H1 (cell line): ENCODE results near the gene MUSTN1. TPM values are rescaled to one million over a fixed set of nuclear protein-coding genes. Genes with fewer than 3 reads are reported as not detected.

Experiments used
- CTCF ChIA-PET: fragments of 300-600 bp; sonication (Branson Sonifier 250); formaldehyde crosslinking; loops from one replicate; lab custom pipeline; 2021; ENCODE audit not compliant: partially characterized antibody; lab: Charles Lee
- POLR2A ChIA-PET: fragments of 300-600 bp; sonication (Branson Sonifier 250); formaldehyde crosslinking; loops from one replicate; lab custom pipeline; 2021; ENCODE audit warnings: inconsistent platforms; ENCODE audit not compliant: partially characterized antibody; lab: Charles Lee
- DNase-seq, 2 experiments: peaks; one replicate each; pipeline versions ENCODE4 v3.0.0 to v3.0.0-alpha.2; 2010 to 2022; ENCODE audit warnings: low spot score in 2 of 2, low read depth in 1 of 2, mixed read lengths in 1 of 2
- FAIRE-seq: peaks from 2 replicates; lab custom pipeline; 2011; peaks lifted over from hg19 to GRCh38; lab: Jason Lieb, UNC
- H2AFZ ChIP-seq: 2 replicates; pipeline ENCODE4 v1.8.1; 2012; ENCODE audit warnings: low read length, inconsistent platforms
- H2AK5ac ChIP-seq: 2 replicates; pipeline ENCODE4 v1.6.1; 2013; ENCODE audit warnings: low read depth, low read length
- H2BK120ac ChIP-seq: replicated peaks from 2 replicates; pipeline ENCODE3; 2013; ENCODE audit warnings: low read depth, low read length, inconsistent platforms
- H2BK12ac ChIP-seq: 2 replicates; pipeline ENCODE4 v1.6.1; 2013; ENCODE audit warnings: low read depth, low read length
- H2BK15ac ChIP-seq: 2 replicates; pipeline ENCODE4 v1.6.1; 2013; ENCODE audit warnings: low read length
- H2BK20ac ChIP-seq: 2 replicates; pipeline ENCODE4 v1.6.1; 2013; ENCODE audit warnings: low read length
- H2BK5ac ChIP-seq: 2 replicates; pipeline ENCODE4 v1.6.1; 2013; ENCODE audit warnings: low read depth, low read length
- H3K14ac ChIP-seq: 2 replicates; pipeline ENCODE4 v1.6.1; 2013; ENCODE audit warnings: inconsistent platforms; ENCODE audit not compliant: insufficient read length
- H3K18ac ChIP-seq: 2 replicates; pipeline ENCODE4 v1.6.1; 2013; ENCODE audit warnings: low read length; ENCODE audit errors: extremely low read depth
- H3K23ac ChIP-seq: 2 replicates; pipeline ENCODE4 v1.6.1; 2013; ENCODE audit warnings: inconsistent platforms; ENCODE audit not compliant: insufficient read length
- H3K23me2 ChIP-seq: 2 replicates; pipeline ENCODE4 v1.6.1; 2013; ENCODE audit warnings: low read depth, low read length
- H3K27ac ChIP-seq: 2 replicates; pipeline ENCODE4 v1.6.1; 2011; ENCODE audit warnings: low read depth, low read length, inconsistent platforms
- H3K27me3 ChIP-seq, 4 experiments: replicated peaks in 1 of 4; 1 replicate in 1 of 4; 2 replicates in 3 of 4; pipeline versions ENCODE4 v1.6.1 to v1.8.1; 2011 to 2013; ENCODE audit warnings: low read length in 3 of 4, mild to moderate bottlenecking in 3 of 4, inconsistent platforms in 2 of 4, mixed read lengths in 2 of 4, moderate library complexity in 1 of 4; ENCODE audit not compliant: control insufficient read depth in 3 of 4, insufficient read depth in 3 of 4; ENCODE audit errors: extremely low read depth in 1 of 4
- H3K36me3 ChIP-seq, 4 experiments: 2 replicates each; pipeline versions ENCODE4 v1.6.1 to v1.8.1; 2011 to 2013; ENCODE audit warnings: mild to moderate bottlenecking in 4 of 4, low read length in 3 of 4, moderate library complexity in 2 of 4, control low read depth in 1 of 4, inconsistent platforms in 1 of 4; ENCODE audit not compliant: insufficient read depth in 4 of 4, control insufficient read depth in 2 of 4
- H3K4ac ChIP-seq: replicated peaks from 2 replicates; pipeline ENCODE3; 2013; ENCODE audit warnings: low read length, low read depth, mixed read lengths, inconsistent platforms; ENCODE audit not compliant: insufficient read length
- H3K4me1 ChIP-seq, 4 experiments: replicated peaks in 1 of 4; 1 replicate in 1 of 4; 2 replicates in 3 of 4; pipeline versions ENCODE4 v1.6.1 to v1.8.1; 2011 to 2013; ENCODE audit warnings: low read length in 3 of 4, inconsistent platforms in 2 of 4, mixed read lengths in 1 of 4; ENCODE audit not compliant: insufficient read depth in 4 of 4, control insufficient read depth in 3 of 4
- H3K4me2 ChIP-seq, 2 experiments: 2 replicates each; pipeline versions ENCODE4 v1.6.1 to v1.8.1; 2011 to 2013; ENCODE audit warnings: low read depth in 2 of 2, low read length in 2 of 2, control low read depth in 1 of 2, inconsistent platforms in 1 of 2, mild to moderate bottlenecking in 1 of 2; ENCODE audit not compliant: insufficient read depth in 1 of 2
- H3K4me3 ChIP-seq, 4 experiments: fragments of 200-600, 300-600 bp in 1 of 4; sonication (generic), shearing (Covaris generic), sonication (Bioruptor Twin) in 1 of 4; 2 replicates each; pipeline versions ENCODE4 v1.5.1 to v1.8.1; 2011 to 2016; ENCODE audit warnings: low read length in 4 of 4, low read depth in 3 of 4, control low read depth in 2 of 4, inconsistent platforms in 2 of 4, mild to moderate bottlenecking in 2 of 4, mixed read lengths in 1 of 4, moderate library complexity in 1 of 4; ENCODE audit not compliant: insufficient read depth in 2 of 4; ENCODE audit errors: extremely low read depth in 1 of 4
- H3K56ac ChIP-seq: replicated peaks from 2 replicates; pipeline ENCODE3; 2013; ENCODE audit warnings: low read depth, mild to moderate bottlenecking, mixed read lengths, low read length, inconsistent platforms; ENCODE audit not compliant: insufficient read length
- H3K79me1 ChIP-seq: 2 replicates; pipeline ENCODE4 v1.6.1; 2013; ENCODE audit warnings: low read depth, low read length, control low read depth
- H3K79me2 ChIP-seq, 2 experiments: 2 replicates each; pipeline versions ENCODE4 v1.6.1 to v1.8.1; 2012 to 2013; ENCODE audit warnings: low read length in 2 of 2, mild to moderate bottlenecking in 2 of 2, inconsistent platforms in 1 of 2; ENCODE audit not compliant: insufficient read depth in 2 of 2, control insufficient read depth in 1 of 2
- H3K9ac ChIP-seq, 4 experiments: replicated peaks in 1 of 4; 1 replicate in 1 of 4; 2 replicates in 3 of 4; pipeline versions ENCODE4 v1.6.1 to v1.8.1; 2011 to 2013; ENCODE audit warnings: low read depth in 3 of 4, low read length in 3 of 4, control low read depth in 2 of 4, mild to moderate bottlenecking in 2 of 4, moderate library complexity in 2 of 4, inconsistent platforms in 1 of 4; ENCODE audit errors: extremely low read depth in 1 of 4
- H3K9me3 ChIP-seq, 2 experiments: 2 replicates each; pipeline versions ENCODE4 v1.6.1 to v1.8.1; 2012 to 2013; ENCODE audit warnings: mild to moderate bottlenecking in 2 of 2, moderate library complexity in 2 of 2, control low read depth in 1 of 2, inconsistent platforms in 1 of 2, low read depth in 1 of 2, low read length in 1 of 2, mixed read lengths in 1 of 2; ENCODE audit not compliant: insufficient read depth in 2 of 2
- H4K20me1 ChIP-seq, 2 experiments: replicated peaks in 1 of 2; 2 replicates each; pipeline versions ENCODE3 to v1.8.1; 2011 to 2013; ENCODE audit warnings: inconsistent platforms in 2 of 2, low read length in 2 of 2, mild to moderate bottlenecking in 1 of 2; ENCODE audit not compliant: insufficient read depth in 2 of 2, control insufficient read depth in 1 of 2
- H4K5ac ChIP-seq: 2 replicates; pipeline ENCODE4 v1.6.1; 2013; ENCODE audit warnings: low read length, low read depth, mixed read lengths, inconsistent platforms; ENCODE audit not compliant: insufficient read length
- H4K8ac ChIP-seq: 2 replicates; pipeline ENCODE4 v1.8.0; 2013; ENCODE audit warnings: mild to moderate bottlenecking, moderate library complexity, low read length, inconsistent platforms; ENCODE audit not compliant: insufficient read depth; ENCODE audit errors: extremely low read depth
- H4K91ac ChIP-seq: replicated peaks from 2 replicates; pipeline ENCODE3; 2013; ENCODE audit warnings: low read length, mixed read lengths, inconsistent platforms; ENCODE audit not compliant: insufficient read length
- ASH2L ChIP-seq: fragments of 200-600, 300-600 bp; sonication (generic); IDR thresholded peaks from one replicate; pipeline ENCODE4 v1.7.1; 2017; ENCODE audit warnings: low read length
- CBX8 ChIP-seq: fragments of 300-800, 300-1000 bp; sonication (generic); IDR thresholded peaks from 2 replicates; pipeline ENCODE4 v1.7.1; 2016; ENCODE audit warnings: low read depth, low read length, borderline replicate concordance
- HDAC6 ChIP-seq: IDR thresholded peaks from one replicate; pipeline ENCODE4 v1.7.1; 2012; ENCODE audit warnings: low read depth, mild to moderate bottlenecking, inconsistent platforms, low read length, moderate library complexity
- JUND ChIP-seq: IDR thresholded peaks from 2 replicates; pipeline ENCODE4 v1.6.1; 2011; ENCODE audit warnings: mild to moderate bottlenecking, improper control_type of control experiment, low read length
- KDM1A ChIP-seq: fragments of 200-600, 300-600 bp; sonication (generic); IDR thresholded peaks from 2 replicates; pipeline ENCODE4 v1.7.1; 2016; ENCODE audit warnings: mild to moderate bottlenecking, low read length, borderline replicate concordance
- RNF2 ChIP-seq: fragments of 200-900, 300-1000 bp; sonication (generic); IDR thresholded peaks from 2 replicates; pipeline ENCODE4 v1.7.1; 2016; ENCODE audit warnings: borderline replicate concordance, low read depth, mild to moderate bottlenecking, antibody characterized with exemption, low read length; ENCODE audit not compliant: poor library complexity, severe bottlenecking; ENCODE audit errors: missing control alignments
- SAP30 ChIP-seq: fragments of 300-600 bp; sonication (generic); IDR thresholded peaks from 2 replicates; pipeline ENCODE4 v1.7.1; 2012; ENCODE audit warnings: low read length, moderate library complexity, mild to moderate bottlenecking, inconsistent platforms; ENCODE audit not compliant: insufficient read depth, insufficient replicate concordance
- SIX5 ChIP-seq: IDR thresholded peaks from 2 replicates; pipeline ENCODE4 v1.6.1; 2011; ENCODE audit warnings: mild to moderate bottlenecking, low read depth, low read length
- SP4 ChIP-seq: IDR thresholded peaks from 2 replicates; pipeline ENCODE4 v1.6.1; 2012; ENCODE audit warnings: low read length, inconsistent platforms
- TEAD4 ChIP-seq: IDR thresholded peaks from 2 replicates; pipeline ENCODE4 v1.6.1; 2012; ENCODE audit warnings: low read depth, low read length, inconsistent platforms, mixed read lengths
- ZNF274 ChIP-seq: IDR thresholded peaks from 2 replicates; pipeline ENCODE4 v1.7.0; 2012; ENCODE audit warnings: low read length, borderline replicate concordance; ENCODE audit errors: extremely low read depth
- WGBS, 2 experiments: shearing (Covaris generic) in 1 of 2; methylation state at CpG; one replicate each; pipeline versions ENCODE4 v1.1.6 to v1.1.7; 2013 to 2015; ENCODE audit warnings: low lambda C conversion rate in 2 of 2, mixed read lengths in 2 of 2, inconsistent platforms in 1 of 2, low coverage in 1 of 2, missing lambda C conversion rate in 1 of 2; ENCODE audit not compliant: insufficient replicate concordance in 2 of 2, insufficient coverage in 1 of 2, insufficient read length in 1 of 2; ENCODE audit errors: extremely low coverage in 1 of 2, missing lambda C conversion rate in 1 of 2; 5-methylcytosine and 5-hydroxymethylcytosine counted together
- polyA plus RNA-seq, 7 experiments: library from polyadenylated mRNA; depleted of rRNA in 3 of 7; stranded (reverse) in 5 of 7; unstranded in 2 of 7; fragments of >200 nt in 5 of 7; fragments of 200-250 nt in 2 of 7; gene quantifications; 1 replicate in 5 of 7; 2 replicates in 1 of 7; 4 replicates in 1 of 7; pipeline versions ENCODE4 v1.2.1 to v1.2.3, GENCODE V29; 2011 to 2013; ENCODE audit warnings: missing spikeins in 2 of 7, mixed read lengths in 2 of 7
- total RNA-seq: library from RNA; stranded (reverse); fragmentation: NEBNext Ultra II Directional; extraction: Animal tissue kit (Norgen Biotek cat#: 25700); gene quantifications from 2 replicates; pipeline ENCODE4 v1.2.1, GENCODE V29; 2021

The MUSTN1 gene
- total and polyA plus RNA-seq, 2 of the 8 experiments (the other 6 are each of a cell fraction or from before 2014, with no cell fraction given): 1.1 to 2.4 TPM

DNA sequence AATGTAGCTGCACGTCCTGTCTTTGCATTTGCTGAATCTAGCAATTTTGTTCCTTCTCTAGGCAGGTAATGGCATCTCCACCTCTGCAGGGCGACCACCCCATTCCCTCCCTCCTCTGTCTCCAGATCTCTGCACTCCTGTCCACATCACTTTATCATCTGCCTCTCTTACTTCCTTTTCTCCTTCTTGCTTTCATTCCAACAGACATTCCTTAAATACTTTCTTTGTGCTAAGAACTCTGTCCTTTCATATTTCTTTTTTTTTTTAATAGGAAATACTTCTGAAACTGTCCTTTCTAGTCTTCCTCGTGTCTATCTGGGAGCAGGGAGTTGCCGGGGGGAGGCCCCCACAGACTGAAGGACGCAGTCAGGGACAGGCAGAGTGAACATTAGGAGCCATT, 33.0 kb downstream of the MUSTN1 start:
- no peak overlapping the region for H3K23ac ChIP-seq
- FAIRE-seq: no peak
- no peak overlapping the region for H4K91ac ChIP-seq
- H2BK20ac ChIP-seq: no peak overlapping the region
- H3K9ac ChIP-seq: no peak overlapping the region
- POLR2A ChIA-PET: interaction anchor here (1.8 kb wide), 1 partner anchor 19 kb away, joined by 5 read pairs; no protein-coding TSS in a partner anchor
- H3K4me1 ChIP-seq: no peaks in the 10 kb centered on the region
- no peak overlapping the region for H2AFZ ChIP-seq
- H3K27ac ChIP-seq: no peak overlapping the region
- no peak overlapping the region for H3K56ac ChIP-seq
- CTCF ChIA-PET: interaction anchor here (1.4 to 3.9 kb wide), 4 partner anchors 8 to 19 kb away, joined by 3 to 43 read pairs (median 7); partner anchors contain the start of gene ITIH3
- no peaks in the 10 kb centered on the region for H3K36me3 ChIP-seq
- no peaks in the 10 kb centered on the region for H3K9me3 ChIP-seq
- DNase-seq: no peak
- H2BK5ac ChIP-seq: no peak overlapping the region
- no peaks in the 10 kb centered on the region for H3K79me2 ChIP-seq
- H3K4me3 ChIP-seq: no peak overlapping the region
- no peak overlapping the region for H2AK5ac ChIP-seq
- H3K4ac ChIP-seq: no peak overlapping the region
- no peak overlapping the region for H4K5ac ChIP-seq
- H4K8ac ChIP-seq: no peak overlapping the region
- H3K18ac ChIP-seq: no peak overlapping the region
- H2BK120ac ChIP-seq: no peak overlapping the region
- no peak overlapping the region for H3K14ac ChIP-seq
- no peak overlapping the region for H2BK12ac ChIP-seq
- H3K79me1 ChIP-seq: no peaks in the 10 kb centered on the region
- no peaks in the 10 kb centered on the region for H3K27me3 ChIP-seq
- no peak for TF ChIP-seq SIX5
- no peak for TF ChIP-seq SP4
- TF ChIP-seq JUND: no peak
- TF ChIP-seq RNF2: no peak
- no peak for TF ChIP-seq HDAC6
- TF ChIP-seq SAP30: no peak
- no peak for TF ChIP-seq KDM1A
- no peak for TF ChIP-seq CBX8
- no peak for TF ChIP-seq TEAD4
- no peak for TF ChIP-seq ZNF274
- TF ChIP-seq ASH2L: no peak
- 87% methylated on average over 5 of the region's 5 CpGs; no CpG with 5 or more reads in 1 of the 2 experiments for WGBS, 2 experiments
- H2BK15ac ChIP-seq: no peak overlapping the region
- no peaks in the 10 kb centered on the region for H3K23me2 ChIP-seq
- peaks cover 0 to 2% of the 10 kb centered on the region in 2 experiments for H4K20me1 ChIP-seq
- no peak overlapping the region for H3K4me2 ChIP-seq
